Trophoblast cell (in vitro differentiated cells and primary cell): ENCODE data around the gene ANAPC1.
"Not testable (repeated sequence)": the region's sequence is repeated elsewhere in the genome, so short reads cannot be mapped to it uniquely, and the experiment has no call there.

ENCODE experiments used
- DNase-seq, 2 donors: peaks; one replicate each; pipeline ENCODE4 v3.0.0-alpha.2; 2016
- H2AFZ ChIP-seq: 2 replicates; pipeline ENCODE4 v1.6.1; 2013; ENCODE audit warnings: low read length, moderate library complexity, mild to moderate bottlenecking; ENCODE audit not compliant: insufficient read depth, poor library complexity
- H2AK5ac ChIP-seq: 2 replicates; pipeline ENCODE4 v1.6.1; 2013; ENCODE audit warnings: mild to moderate bottlenecking, low read length
- H2BK120ac ChIP-seq: 2 replicates; pipeline ENCODE4 v1.6.1; 2013; ENCODE audit warnings: low read length, mild to moderate bottlenecking, moderate library complexity; ENCODE audit not compliant: insufficient read depth, poor library complexity
- H2BK12ac ChIP-seq: 2 replicates; pipeline ENCODE4 v1.6.1; 2013; ENCODE audit warnings: mild to moderate bottlenecking, low read length, moderate library complexity
- H2BK5ac ChIP-seq: 2 replicates; pipeline ENCODE4 v1.6.1; 2013; ENCODE audit warnings: low read length, low read depth, moderate library complexity, mild to moderate bottlenecking; ENCODE audit not compliant: poor library complexity
- H3K14ac ChIP-seq: 2 replicates; pipeline ENCODE4 v1.6.1; 2013; ENCODE audit warnings: mild to moderate bottlenecking, low read length
- H3K18ac ChIP-seq: 2 replicates; pipeline ENCODE4 v1.6.1; 2013; ENCODE audit warnings: mild to moderate bottlenecking, low read length
- H3K23ac ChIP-seq: 2 replicates; pipeline ENCODE4 v1.6.1; 2013; ENCODE audit warnings: low read length
- H3K27ac ChIP-seq: 2 replicates; pipeline ENCODE4 v1.5.1; 2013; ENCODE audit warnings: low read depth, mild to moderate bottlenecking, inconsistent platforms, low read length, moderate library complexity
- H3K27me3 ChIP-seq: 2 replicates; pipeline ENCODE4 v1.6.1; 2013; ENCODE audit warnings: inconsistent platforms, mild to moderate bottlenecking, low read length, moderate library complexity; ENCODE audit not compliant: insufficient read depth
- H3K36me3 ChIP-seq, 2 experiments: 1 replicate in 1 of 2; 2 replicates in 1 of 2; pipeline ENCODE4 v1.6.1; 2013; ENCODE audit warnings: low read length in 2 of 2, mild to moderate bottlenecking in 2 of 2, moderate library complexity in 1 of 2; ENCODE audit not compliant: insufficient read depth in 2 of 2, control insufficient read depth in 1 of 2
- H3K4ac ChIP-seq: 2 replicates; pipeline ENCODE4 v1.6.1; 2013; ENCODE audit warnings: low read depth, mild to moderate bottlenecking, low read length, moderate library complexity
- H3K4me1 ChIP-seq, 2 experiments: 1 replicate in 1 of 2; 2 replicates in 1 of 2; pipeline ENCODE4 v1.6.1; 2013; ENCODE audit warnings: low read length in 2 of 2, mild to moderate bottlenecking in 2 of 2, moderate library complexity in 1 of 2; ENCODE audit not compliant: insufficient read depth in 2 of 2, control insufficient read depth in 1 of 2
- H3K4me2 ChIP-seq: 2 replicates; pipeline ENCODE4 v1.6.1; 2013; ENCODE audit warnings: inconsistent platforms, mild to moderate bottlenecking, low read length, moderate library complexity
- H3K4me3 ChIP-seq: 2 replicates; pipeline ENCODE4 v1.5.1; 2013; ENCODE audit warnings: mild to moderate bottlenecking, low read depth, low read length, inconsistent platforms
- H3K79me1 ChIP-seq: one replicate; pipeline ENCODE4 v1.6.1; 2013; ENCODE audit warnings: low read length
- H3K79me2 ChIP-seq: 2 replicates; pipeline ENCODE4 v1.6.1; 2013; ENCODE audit warnings: low read length, mild to moderate bottlenecking; ENCODE audit not compliant: control insufficient read depth, insufficient read depth, poor library complexity
- H3K9ac ChIP-seq: 2 replicates; pipeline ENCODE4 v1.6.1; 2013; ENCODE audit warnings: mild to moderate bottlenecking, low read length
- H3K9me3 ChIP-seq: 2 replicates; pipeline ENCODE4 v1.6.1; 2013; ENCODE audit warnings: low read depth, mild to moderate bottlenecking, control low read depth, inconsistent platforms, low read length; ENCODE audit not compliant: insufficient read depth
- H4K12ac ChIP-seq: 2 replicates; pipeline ENCODE4 v1.6.1; 2013; ENCODE audit warnings: low read depth, mild to moderate bottlenecking, low read length, moderate library complexity
- H4K8ac ChIP-seq: 2 replicates; pipeline ENCODE4 v1.6.1; 2013; ENCODE audit warnings: low read depth, mild to moderate bottlenecking, low read length, moderate library complexity
- H4K91ac ChIP-seq: one replicate; pipeline ENCODE4 v1.6.1; 2013; ENCODE audit warnings: low read depth, mild to moderate bottlenecking, low read length, moderate library complexity
- WGBS: extraction: QIAGEN DNeasy Blood & Tissue Kit; methylation state at CpG from one replicate; pipeline ENCODE4 v1.1.7; 2013; ENCODE audit warnings: missing lambda C conversion rate; ENCODE audit not compliant: insufficient read length, insufficient coverage; ENCODE audit errors: extremely low coverage; 5-methylcytosine and 5-hydroxymethylcytosine counted together

ANAPC1 gene

DNA sequence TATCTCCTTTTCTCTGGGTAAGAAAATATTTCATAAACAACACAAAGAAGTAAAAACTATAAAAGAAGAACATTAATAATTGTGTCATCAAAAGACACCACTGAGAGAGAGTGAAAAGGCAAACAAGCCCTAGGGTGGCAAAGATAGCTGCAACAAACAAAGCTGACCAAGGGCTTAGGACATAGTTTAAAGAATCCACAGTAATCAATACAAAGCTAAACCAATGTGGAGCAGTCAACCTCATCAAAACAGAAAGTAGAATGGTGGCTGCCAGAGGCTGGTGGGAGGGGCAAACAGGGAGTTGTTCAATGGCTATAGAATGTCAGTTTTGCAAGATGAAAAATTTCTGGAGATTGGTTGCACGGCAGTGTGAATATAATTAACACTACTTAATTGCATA, 93.4 kb downstream of the ANAPC1 start:
- H2BK120ac ChIP-seq, H2BK12ac ChIP-seq, H3K14ac ChIP-seq, H4K91ac ChIP-seq, H4K12ac ChIP-seq, H3K79me1 ChIP-seq, H3K18ac ChIP-seq, H3K27ac ChIP-seq, H3K4me1 ChIP-seq, H3K23ac ChIP-seq, H2AFZ ChIP-seq, H3K36me3 ChIP-seq, H3K4me3 ChIP-seq, H2BK5ac ChIP-seq, DNase-seq, H3K9me3 ChIP-seq, H3K79me2 ChIP-seq, H3K4ac ChIP-seq, H4K8ac ChIP-seq, H2AK5ac ChIP-seq, H3K4me2 ChIP-seq, H3K9ac ChIP-seq, H3K27me3 ChIP-seq: not testable (repeated sequence)
- WGBS, result no CpG with 5 or more reads among the region's 1 CpG

DNA sequence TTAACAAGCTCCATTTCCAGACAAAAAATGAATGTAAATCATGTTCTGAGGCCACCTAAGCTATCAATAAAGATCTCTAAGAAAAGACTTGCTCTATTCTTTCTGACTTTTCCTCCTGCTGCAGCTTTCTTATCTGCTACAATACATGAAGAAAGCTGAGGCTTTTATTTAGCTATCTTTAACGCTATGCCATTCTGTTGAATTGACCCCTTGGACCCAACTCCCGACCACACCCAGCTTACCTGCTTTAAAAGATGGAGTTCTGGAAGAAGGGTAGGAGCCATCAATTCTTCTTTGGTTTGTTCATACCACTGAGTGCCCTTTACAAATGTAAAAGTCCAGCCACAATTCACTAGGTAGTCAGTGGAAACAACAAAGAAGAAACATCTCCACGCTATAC, 99.9 kb downstream of the ANAPC1 start:
- DNase-seq, H4K12ac ChIP-seq, H3K4me2 ChIP-seq, H4K8ac ChIP-seq, H2AK5ac ChIP-seq, H3K27me3 ChIP-seq, H3K9ac ChIP-seq, H3K4me3 ChIP-seq, H3K27ac ChIP-seq, H3K4me1 ChIP-seq, H2BK120ac ChIP-seq, H3K36me3 ChIP-seq, H2AFZ ChIP-seq, H3K23ac ChIP-seq, H3K9me3 ChIP-seq, H2BK12ac ChIP-seq, H3K18ac ChIP-seq, H3K14ac ChIP-seq, H3K79me2 ChIP-seq, H3K79me1 ChIP-seq, H3K4ac ChIP-seq, H2BK5ac ChIP-seq, H4K91ac ChIP-seq: not testable (repeated sequence)
- WGBS, result no CpG with 5 or more reads among the region's 3 CpGs

DNA sequence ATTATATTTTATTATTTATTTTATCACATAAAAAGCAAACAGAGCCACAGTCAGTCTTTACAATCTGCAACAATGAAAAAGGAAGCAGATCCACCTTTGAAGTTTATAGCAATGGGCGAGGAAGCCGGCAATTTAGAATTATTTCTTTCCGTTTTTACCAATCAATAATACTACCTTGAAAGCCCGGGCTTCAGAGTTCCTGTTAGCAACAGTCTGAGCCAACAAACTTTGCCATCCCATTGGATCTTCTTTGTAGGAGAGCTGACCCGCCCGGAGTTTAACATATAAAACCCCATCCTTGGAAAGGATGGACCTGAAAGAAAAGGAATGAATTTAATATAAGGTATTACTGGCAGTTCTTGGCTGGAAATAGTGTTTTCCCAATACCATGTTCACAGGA, 101.8 kb downstream of the ANAPC1 start:
- not testable (repeated sequence) for H2AFZ ChIP-seq, H2BK5ac ChIP-seq, H3K23ac ChIP-seq, H2BK120ac ChIP-seq, DNase-seq, H3K4ac ChIP-seq, H4K12ac ChIP-seq, H3K79me1 ChIP-seq, H3K4me2 ChIP-seq, H3K4me3 ChIP-seq, H3K79me2 ChIP-seq, H4K8ac ChIP-seq, H3K36me3 ChIP-seq, H4K91ac ChIP-seq, H3K27ac ChIP-seq, H2AK5ac ChIP-seq, H2BK12ac ChIP-seq, H3K27me3 ChIP-seq, H3K14ac ChIP-seq, H3K4me1 ChIP-seq, H3K9me3 ChIP-seq, H3K18ac ChIP-seq, H3K9ac ChIP-seq
- WGBS, result no CpG with 5 or more reads among the region's 6 CpGs

DNA sequence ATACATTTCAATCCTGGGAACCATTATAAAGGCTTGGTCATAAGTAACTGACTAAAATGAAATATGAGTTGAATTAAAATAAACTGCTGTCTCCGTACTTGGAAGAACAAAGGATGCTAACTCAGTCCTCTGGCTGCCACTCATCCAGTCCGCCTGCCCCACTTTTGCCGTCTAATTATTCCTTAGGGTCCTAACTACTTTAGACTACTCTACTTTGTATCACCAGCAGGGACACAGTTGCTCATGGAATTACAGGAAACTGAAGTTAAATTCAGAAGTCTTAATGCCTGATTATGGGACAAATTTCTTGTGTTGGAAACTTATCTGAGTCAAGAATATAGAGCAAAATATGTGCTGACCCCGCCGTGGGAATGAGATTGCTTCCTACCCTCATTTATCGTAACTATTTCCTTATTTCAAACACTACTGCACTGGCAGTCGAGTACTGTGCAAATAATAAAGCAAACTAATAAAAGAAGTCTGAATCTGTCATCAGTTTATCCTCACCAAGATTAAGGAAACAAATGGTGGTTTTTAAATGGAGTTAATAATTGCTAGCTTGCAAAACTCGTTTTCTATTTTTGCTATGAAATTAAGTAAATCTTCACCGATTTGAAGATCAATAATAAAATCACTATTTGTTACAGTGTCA, 102.4 kb downstream of the ANAPC1 start:
- H3K4me2 ChIP-seq, H3K4ac ChIP-seq, H2BK5ac ChIP-seq, H3K9me3 ChIP-seq, H2AK5ac ChIP-seq, H2BK120ac ChIP-seq, H3K14ac ChIP-seq, H3K27ac ChIP-seq, H4K91ac ChIP-seq, H3K4me3 ChIP-seq, H3K9ac ChIP-seq, H4K8ac ChIP-seq, H4K12ac ChIP-seq, H3K18ac ChIP-seq, H2BK12ac ChIP-seq, H3K79me1 ChIP-seq, DNase-seq, H2AFZ ChIP-seq, H3K4me1 ChIP-seq, H3K79me2 ChIP-seq, H3K23ac ChIP-seq, H3K36me3 ChIP-seq, H3K27me3 ChIP-seq: not testable (repeated sequence)
- no CpG with 5 or more reads among the region's 9 CpGs for WGBS
